T-cell (primary cell): ENCODE measurements around the gene PALS1. TPM values are rescaled to one million over a fixed set of nuclear protein-coding genes. Genes with fewer than 3 reads are reported as not detected.

Source experiments
- ATAC-seq, 4 experiments: fragments of 200-7000 bp in 3 of 4; fragments of 150-1000 bp in 1 of 4; cut with Tn5 transposase; replicated peaks in 1 of 4; 1 replicate in 3 of 4; 2 replicates in 1 of 4; pipeline ENCODE4 v1.10.0; 2021; ENCODE audit warnings: moderate library complexity in 3 of 4, mild to moderate bottlenecking in 2 of 4, moderate number of reproducible peaks in 1 of 4
- CTCF ChIA-PET, 2 donors: fragments of 300-600 bp; sonication (Branson Sonifier 250); formaldehyde crosslinking; loops; one replicate each; lab custom pipeline; 2022; ENCODE audit warnings: antibody characterized with exemption in 2 of 2; lab: Charles Lee
- POLR2A ChIA-PET, 2 donors: fragments of 300-600 bp; sonication (Branson Sonifier 250); formaldehyde crosslinking; loops; one replicate each; lab custom pipeline; 2022; ENCODE audit warnings: antibody characterized with exemption in 2 of 2; lab: Charles Lee
- DNase-seq, 35 experiments: peaks; one replicate each; pipeline versions ENCODE4 v3.0.0 to v3.0.0-alpha.2; 2013 to 2023
- H3K27ac ChIP-seq: one replicate; pipeline ENCODE4 v1.5.1; 2013; ENCODE audit warnings: low read length
- H3K27me3 ChIP-seq, 2 experiments: replicated peaks in 1 of 2; 1 replicate in 1 of 2; 2 replicates in 1 of 2; pipeline versions ENCODE4 v1.6.1 to v1.7.0; 2013; ENCODE audit warnings: low read length in 1 of 2, mixed read lengths in 1 of 2; ENCODE audit not compliant: control insufficient read depth in 2 of 2, insufficient read depth in 2 of 2; ENCODE audit errors: extremely low read depth in 1 of 2
- H3K36me3 ChIP-seq, 2 donors: 1 replicate in 1 of 2; 2 replicates in 1 of 2; pipeline versions ENCODE4 v1.6.1 to v1.7.0; 2013; ENCODE audit warnings: low read length in 1 of 2; ENCODE audit not compliant: control insufficient read depth in 2 of 2, insufficient read depth in 1 of 2; ENCODE audit errors: extremely low read depth in 1 of 2
- H3K4me1 ChIP-seq, 2 experiments: 1 replicate in 1 of 2; 2 replicates in 1 of 2; pipeline versions ENCODE4 v1.6.1 to v1.7.0; 2013; ENCODE audit warnings: low read length in 2 of 2, mixed read lengths in 1 of 2; ENCODE audit not compliant: insufficient read depth in 2 of 2, control insufficient read depth in 1 of 2; ENCODE audit errors: extremely low read depth in 1 of 2
- H3K4me3 ChIP-seq, 2 donors: 1 replicate in 1 of 2; 2 replicates in 1 of 2; pipeline versions ENCODE4 v1.5.1 to v1.7.0; 2013; ENCODE audit warnings: mild to moderate bottlenecking in 2 of 2, low read length in 1 of 2, moderate library complexity in 1 of 2; ENCODE audit not compliant: control insufficient read depth in 1 of 2; ENCODE audit errors: extremely low read depth in 1 of 2
- H3K9me3 ChIP-seq: 2 replicates; pipeline ENCODE4 v1.7.0; 2013
- H3K27ac Mint-ChIP-seq, 2 donors: one replicate each; pipeline ENCODE4 v1.8.0; 2020 to 2021; ENCODE audit warnings: mild to moderate bottlenecking in 2 of 2, mixed read lengths in 2 of 2
- H3K27me3 Mint-ChIP-seq, 2 donors: one replicate each; pipeline ENCODE4 v1.8.0; 2021 to 2022; ENCODE audit warnings: mixed read lengths in 2 of 2
- H3K36me3 Mint-ChIP-seq: one replicate; pipeline ENCODE4 v1.8.0; 2021; ENCODE audit warnings: mixed read lengths
- H3K4me1 Mint-ChIP-seq, 3 donors: one replicate each; pipeline ENCODE4 v1.8.0; 2020 to 2022; ENCODE audit warnings: mixed read lengths in 3 of 3, mild to moderate bottlenecking in 1 of 3
- H3K4me3 Mint-ChIP-seq, 3 donors: one replicate each; pipeline ENCODE4 v1.8.0; 2020 to 2022; ENCODE audit warnings: mild to moderate bottlenecking in 3 of 3, mixed read lengths in 3 of 3, moderate library complexity in 3 of 3
- H3K9me3 Mint-ChIP-seq, 3 donors: one replicate each; pipeline ENCODE4 v1.8.0; 2020 to 2022; ENCODE audit warnings: mixed read lengths in 3 of 3
- WGBS: methylation state at CpG from one replicate; pipeline ENCODE4 v1.1.5; 2013; ENCODE audit warnings: missing lambda C conversion rate; ENCODE audit not compliant: insufficient coverage; 5-methylcytosine and 5-hydroxymethylcytosine counted together
- total RNA-seq, 35 experiments: library from RNA in 6 of 35; stranded (reverse) in 6 of 35; fragments of 120-200 nt in 1 of 35; gene quantifications; one replicate each; pipeline versions ENCODE4 v1.2.1 to v1.2.4 and lab custom pipeline; 2013 to 2026

PALS1 gene
- total RNA-seq, 5 donors from 2014 or later (not counting 1 experiment from before 2014, with no cell fraction given) = 12.0 to 14.9 (median 14.1) TPM

DNA sequence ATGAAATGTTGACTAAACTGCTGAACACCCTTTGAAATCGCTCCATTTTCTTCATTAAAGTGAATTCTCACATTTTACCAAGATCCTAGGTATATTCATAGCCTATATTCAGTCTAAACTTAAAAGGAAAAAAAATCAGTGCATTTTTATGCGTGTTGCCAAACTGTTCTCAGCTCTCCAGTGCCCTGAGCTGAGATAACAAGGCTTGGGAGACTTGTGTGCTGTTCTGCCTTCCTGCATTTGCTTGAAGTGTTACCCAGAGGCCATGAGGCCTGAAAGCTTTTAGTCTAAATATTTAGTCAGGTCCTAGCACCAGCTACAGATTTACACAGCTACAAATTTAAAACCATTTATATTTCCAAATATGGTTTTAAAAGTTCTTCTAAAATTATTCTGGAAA is 8.6 kb upstream of the PALS1 start:
- no peaks in the 10 kb centered on the region for H3K27me3 ChIP-seq
- WGBS = 75% methylated on average over 1 of the region's 2 CpGs
- no peaks in the 10 kb centered on the region for H3K36me3 ChIP-seq
- H3K9me3 ChIP-seq = no peaks in the 10 kb centered on the region
- ChIA-PET CTCF (no interaction called here), POLR2A (interaction anchor here (0.6 to 0.8 kb wide), 2 partner anchors 10 to 1139 kb away, joined by 3 read pairs; no protein-coding TSS in a partner anchor)
- H3K27ac Mint-ChIP-seq = no peak overlapping the region
- no peak overlapping the region for H3K4me3 ChIP-seq
- H3K4me3 Mint-ChIP-seq = no peak overlapping the region
- H3K27me3 Mint-ChIP-seq = no peaks in the 10 kb centered on the region
- H3K4me1 ChIP-seq = no peaks in the 10 kb centered on the region
- ATAC-seq (no peak), DNase-seq (no peak)
- H3K27ac ChIP-seq = no peak overlapping the region
- H3K4me1 Mint-ChIP-seq = no peaks in the 10 kb centered on the region
- H3K36me3 Mint-ChIP-seq = no peaks in the 10 kb centered on the region
- H3K9me3 Mint-ChIP-seq = no peaks in the 10 kb centered on the region

DNA sequence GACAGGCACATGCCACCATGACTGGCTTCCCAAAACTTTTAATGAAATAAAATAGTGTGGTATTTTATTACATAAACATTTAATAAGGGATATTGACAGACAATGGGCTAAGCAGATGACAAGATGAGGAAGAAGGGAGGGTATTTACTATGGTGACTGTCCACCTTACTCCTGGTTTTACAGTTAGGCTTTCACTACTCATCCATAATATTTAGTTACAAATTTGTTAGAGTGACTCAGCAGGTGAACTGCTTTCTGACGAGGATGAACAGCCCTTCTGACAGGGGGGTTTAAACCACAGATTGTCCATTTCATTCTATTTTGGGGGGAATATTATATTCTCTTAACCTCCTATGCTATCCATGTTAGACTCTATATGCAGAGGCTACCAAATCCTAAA is 3.6 kb upstream of the PALS1 start:
- ChIA-PET POLR2A (interaction anchor here in 1 of 2 donors (0.7 kb wide), 1 partner anchor 305 kb away, joined by 6 read pairs; no protein-coding TSS in a partner anchor), CTCF (interaction anchor here in 1 of 2 donors (0.8 kb wide), 1 partner anchor 48 kb away, joined by 3 read pairs; no protein-coding TSS in a partner anchor)
- Histone ChIP-seq H3K4me1 (peaks cover 7 to 9% of the 10 kb centered on the region in 2 experiments), H3K4me3 (no peak overlapping the region), H3K9me3 (no peaks in the 10 kb centered on the region), H3K36me3 (no peaks in the 10 kb centered on the region), H3K27me3 (no peaks in the 10 kb centered on the region), H3K27ac (no peak overlapping the region)
- Mint-ChIP-seq H3K27ac (no peak overlapping the region), H3K36me3 (no peaks in the 10 kb centered on the region), H3K4me1 (peaks cover 12 to 21% (median 16%) of the 10 kb centered on the region in 3 donors), H3K9me3 (no peaks in the 10 kb centered on the region), H3K4me3 (no peak overlapping the region), H3K27me3 (no peaks in the 10 kb centered on the region)
- no CpG with 5 or more reads among the region's 1 CpG for WGBS
- ATAC-seq = no peak
- no peak for DNase-seq

GRCh38 chr14:67239582-67239981 is 1.7 kb upstream of the PALS1 start:
- CTCF ChIA-PET = interaction anchor here in 1 of 2 donors (1.8 kb wide), 1 partner anchor 120 kb away, joined by 10 read pairs; the partner anchor contains the start of genes ATP6V1D and EIF2S1
- no peaks in the 10 kb centered on the region for H3K9me3 Mint-ChIP-seq
- H3K27ac Mint-ChIP-seq = no peak overlapping the region
- POLR2A ChIA-PET = interaction anchor here in 1 of 2 donors (0.6 kb wide), 1 partner anchor 11 kb away, joined by 4 read pairs; no protein-coding TSS in a partner anchor
- H3K27ac ChIP-seq = no peak overlapping the region
- no peaks in the 10 kb centered on the region for H3K36me3 ChIP-seq
- no peaks in the 10 kb centered on the region for H3K27me3 Mint-ChIP-seq
- no peak overlapping the region for H3K4me3 ChIP-seq
- H3K27me3 ChIP-seq = no peaks in the 10 kb centered on the region
- H3K4me1 ChIP-seq = peaks cover 7 to 9% of the 10 kb centered on the region in 2 experiments
- H3K36me3 Mint-ChIP-seq = no peaks in the 10 kb centered on the region
- peaks cover 20 to 30% (median 23%) of the 10 kb centered on the region in 3 donors for H3K4me1 Mint-ChIP-seq
- H3K4me3 Mint-ChIP-seq = peak overlapping the region; percentile 44 to 90 (median 85)
- H3K9me3 ChIP-seq = no peaks in the 10 kb centered on the region
- WGBS = 20% methylated on average over 1 of the region's 14 CpGs
- DNase-seq = no peak
- no peak for ATAC-seq

DNA sequence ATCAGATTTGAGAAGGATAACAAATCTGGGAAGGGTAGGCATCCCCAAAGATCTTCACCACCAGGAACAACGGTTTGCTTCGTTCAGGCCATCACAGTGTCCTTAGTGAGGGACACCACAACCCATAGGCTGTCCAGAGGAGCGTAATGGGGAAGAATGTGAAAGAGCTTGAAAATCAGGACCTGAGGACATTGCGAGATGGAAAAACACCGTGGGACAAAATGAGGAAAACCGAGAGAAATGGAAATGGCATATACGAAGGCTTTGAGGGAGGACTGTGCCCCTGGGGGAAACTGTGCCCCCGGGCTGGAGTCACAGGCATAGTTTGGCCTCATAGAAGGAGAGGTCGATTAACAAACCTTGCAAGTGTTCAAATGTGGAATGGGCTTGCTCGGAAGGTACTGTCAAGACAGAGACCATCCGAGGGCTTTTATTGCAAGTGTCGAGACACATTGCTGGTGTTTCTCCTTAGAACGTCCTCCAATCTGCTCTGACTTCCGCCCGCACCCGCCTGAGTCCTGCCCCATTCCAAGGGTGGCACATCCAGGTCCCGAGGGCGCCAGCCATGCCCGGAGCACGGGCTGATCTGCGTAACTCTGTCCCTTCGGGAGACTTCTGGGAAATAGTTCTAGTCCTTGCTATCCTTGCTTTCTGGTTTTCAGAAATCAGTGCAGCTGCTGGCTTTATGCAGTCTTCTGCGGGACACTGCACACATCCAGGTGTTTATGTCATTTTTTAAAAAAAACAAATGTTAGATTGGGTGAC is 885 bp upstream of the PALS1 start:
- ChIA-PET POLR2A (no interaction called here), CTCF (interaction anchor here in 1 of 2 donors (1.8 kb wide), 1 partner anchor 119 kb away, joined by 10 read pairs; the partner anchor contains the start of genes ATP6V1D and EIF2S1)
- ATAC-seq (peak; percentile 5 to 21 (median 8)), DNase-seq (peak in 23 of 35 experiments; percentile 1 to 46 (median 6))
- H3K27me3 ChIP-seq = no peaks in the 10 kb centered on the region
- H3K27ac ChIP-seq = no peak overlapping the region
- H3K27me3 Mint-ChIP-seq = no peaks in the 10 kb centered on the region
- peaks cover 24 to 36% (median 27%) of the 10 kb centered on the region in 3 donors for H3K4me1 Mint-ChIP-seq
- no peaks in the 10 kb centered on the region for H3K36me3 ChIP-seq
- H3K4me3 Mint-ChIP-seq = peak overlapping the region; percentile 85 to 90 (median 88)
- H3K4me1 ChIP-seq = peaks cover 7 to 9% of the 10 kb centered on the region in 2 experiments
- H3K9me3 Mint-ChIP-seq = no peaks in the 10 kb centered on the region
- H3K9me3 ChIP-seq = no peaks in the 10 kb centered on the region
- peak overlapping the region in 1 of 2 donors; percentile 75 for H3K27ac Mint-ChIP-seq
- H3K4me3 ChIP-seq = peak overlapping the region; percentile 68 to 87
- no peaks in the 10 kb centered on the region for H3K36me3 Mint-ChIP-seq
- WGBS = 11% methylated on average over 21 of the region's 23 CpGs

GRCh38 chr14:67240978-67241410 is 241 bp upstream of the PALS1 start:
- H3K4me1 Mint-ChIP-seq = peaks cover 24 to 36% (median 27%) of the 10 kb centered on the region in 3 donors
- H3K4me3 ChIP-seq = peak overlapping the region; percentile 68 to 87
- peak overlapping the region in 1 of 2 donors; percentile 77 for H3K27ac Mint-ChIP-seq
- peaks cover 7 to 9% of the 10 kb centered on the region in 2 experiments for H3K4me1 ChIP-seq
- ChIA-PET POLR2A (no interaction called here), CTCF (interaction anchor here in 1 of 2 donors (1.8 kb wide), 1 partner anchor 119 kb away, joined by 10 read pairs; the partner anchor contains the start of genes ATP6V1D and EIF2S1)
- no peaks in the 10 kb centered on the region for H3K9me3 ChIP-seq
- H3K27ac ChIP-seq = peak overlapping the region; percentile 31
- 0% methylated on average over 54 of the region's 54 CpGs for WGBS
- ATAC-seq (peak; percentile 92 to 94 (median 94)), DNase-seq (peak; percentile 84 to 95 (median 89))
- H3K27me3 ChIP-seq = no peaks in the 10 kb centered on the region
- H3K9me3 Mint-ChIP-seq = no peaks in the 10 kb centered on the region
- no peaks in the 10 kb centered on the region for H3K27me3 Mint-ChIP-seq
- no peaks in the 10 kb centered on the region for H3K36me3 ChIP-seq
- peak overlapping the region; percentile 85 to 90 (median 88) for H3K4me3 Mint-ChIP-seq
- no peaks in the 10 kb centered on the region for H3K36me3 Mint-ChIP-seq

GRCh38 chr14:67242168-67242420 is 859 bp downstream of the PALS1 start:
- no CpG with 5 or more reads among the region's 4 CpGs for WGBS
- no peaks in the 10 kb centered on the region for H3K36me3 Mint-ChIP-seq
- no peaks in the 10 kb centered on the region for H3K27me3 Mint-ChIP-seq
- peaks cover 27 to 41% (median 30%) of the 10 kb centered on the region in 3 donors for H3K4me1 Mint-ChIP-seq
- no peak for ATAC-seq
- Histone ChIP-seq H3K27ac (no peak overlapping the region), H3K4me3 (peak overlapping the region; percentile 68 to 87), H3K4me1 (peaks cover 7 to 9% of the 10 kb centered on the region in 2 experiments), H3K36me3 (no peaks in the 10 kb centered on the region), H3K27me3 (no peaks in the 10 kb centered on the region), H3K9me3 (no peaks in the 10 kb centered on the region)
- H3K9me3 Mint-ChIP-seq = no peaks in the 10 kb centered on the region
- POLR2A ChIA-PET = interaction anchor here in 1 of 2 donors (0.6 kb wide), 1 partner anchor 10 kb away, joined by 3 read pairs; no protein-coding TSS in a partner anchor
- peak overlapping the region; percentile 85 to 90 (median 88) for H3K4me3 Mint-ChIP-seq
- CTCF ChIA-PET = interaction anchor here in 1 of 2 donors (1.0 kb wide), 1 partner anchor 118 kb away, joined by 3 read pairs; the partner anchor contains the start of gene EIF2S1
- peak overlapping the region; percentile 77 to 82 for H3K27ac Mint-ChIP-seq
- DNase-seq = no peak
